Vagina (tissue), 2 donors: Measurements from ENCODE around the gene SLC25A26. TPM values are rescaled to one million over a fixed set of nuclear protein-coding genes. Genes with fewer than 3 reads are reported as not detected.

Experiments used
- DNase-seq, 2 donors: peaks; one replicate each; pipeline ENCODE4 v3.0.0-alpha.2; 2017; ENCODE audit errors: extremely low spot score in 2 of 2
- H3K27ac ChIP-seq: fragments of 200-600 bp; sonication (generic); one replicate; pipeline ENCODE4 v1.5.1; 2019
- H3K27me3 ChIP-seq: fragments of 200-600 bp; sonication (generic); one replicate; pipeline ENCODE4 v1.5.1; 2019
- H3K36me3 ChIP-seq, 2 donors: fragments of 200-600 bp; sonication (generic); one replicate each; pipeline ENCODE4 v1.5.1; 2017 to 2019
- H3K4me1 ChIP-seq: fragments of 200-600 bp; sonication (generic); one replicate; pipeline ENCODE4 v1.5.1; 2019
- H3K4me3 ChIP-seq, 2 donors: fragments of 200-600 bp; sonication (generic); 1 replicate in 1 of 2; 2 replicates in 1 of 2; pipeline ENCODE4 v1.5.1; 2016 to 2019
- H3K9me3 ChIP-seq: fragments of 200-600 bp; sonication (generic); one replicate; pipeline ENCODE4 v1.5.1; 2019
- CTCF ChIP-seq, 3 experiments: fragments of 450-650 bp in 2 of 3; fragments of 200-600 bp in 1 of 3; sonication (generic) in 1 of 3; IDR thresholded peaks; one replicate each; pipeline ENCODE4 v1.5.1; 2017 to 2019; ENCODE audit warnings: antibody characterized with exemption in 3 of 3, mild to moderate bottlenecking in 2 of 3, moderate library complexity in 2 of 3
- POLR2A ChIP-seq, 2 donors: fragments of 450-650 bp; IDR thresholded peaks; one replicate each; pipeline ENCODE4 v1.6.1; 2017; ENCODE audit warnings: antibody characterized with exemption in 2 of 2, mild to moderate bottlenecking in 2 of 2, moderate library complexity in 2 of 2
- POLR2AphosphoS5 ChIP-seq, 2 donors: sonication (generic); formaldehyde crosslinking; IDR thresholded peaks; one replicate each; pipeline ENCODE4 v1.9.0; 2017; ENCODE audit warnings: antibody characterized with exemption in 2 of 2, mild to moderate bottlenecking in 2 of 2, low read depth in 1 of 2; ENCODE audit not compliant: insufficient read depth in 1 of 2
- intact Hi-C: fragments of 100-400 bp; cut with DNase I; formaldehyde crosslinking; loops from one replicate; pipeline ENCODE4 v1.15.1; 2023
- total RNA-seq: library from RNA; depleted of rRNA; stranded (reverse); fragments of >200 nt; gene quantifications from one replicate; pipeline ENCODE4 v1.2.3, GENCODE V29; 2016

The SLC25A26 gene
- total RNA-seq, 1 donor from 2014 or later: 21.6 TPM

GRCh38 chr3:66198437-66199088 lies 22.2 kb upstream of the SLC25A26 start:
- Histone ChIP-seq H3K4me1 (no peaks in the 10 kb centered on the region), H3K27ac (no peak overlapping the region), H3K9me3 (no peaks in the 10 kb centered on the region), H3K27me3 (no peaks in the 10 kb centered on the region), H3K4me3 (no peak overlapping the region), H3K36me3 (no peaks in the 10 kb centered on the region)
- no peak for DNase-seq
- TF ChIP-seq CTCF (IDR thresholded peaks at IDR 0.05): no peak
- no peak for TF ChIP-seq POLR2A (IDR thresholded peaks at IDR 0.05)
- no peak for TF ChIP-seq POLR2AphosphoS5 (IDR thresholded peaks at IDR 0.05; ENCODE audit: insufficient read depth in 1 of 2, low read depth in 1 of 2)
- intact Hi-C loops: no loop called here

GRCh38 chr3:66199089-66199473 lies 21.7 kb upstream of the SLC25A26 start:
- H3K36me3 ChIP-seq: no peaks in the 10 kb centered on the region
- no peak overlapping the region for H3K27ac ChIP-seq
- DNase-seq: no peak
- no peaks in the 10 kb centered on the region for H3K27me3 ChIP-seq
- no peak overlapping the region for H3K4me3 ChIP-seq
- intact Hi-C loops: no loop called here
- TF ChIP-seq POLR2AphosphoS5 (IDR thresholded peaks at IDR 0.05; ENCODE audit: insufficient read depth in 1 of 2, low read depth in 1 of 2) (no peak), POLR2A (IDR thresholded peaks at IDR 0.05) (no peak), CTCF (IDR thresholded peaks at IDR 0.05) (no peak)
- no peaks in the 10 kb centered on the region for H3K4me1 ChIP-seq
- H3K9me3 ChIP-seq: no peaks in the 10 kb centered on the region

- TF ChIP-seq CTCF (IDR thresholded peaks at IDR 0.05) (no peak), POLR2AphosphoS5 (IDR thresholded peaks at IDR 0.05; ENCODE audit: insufficient read depth in 1 of 2, low read depth in 1 of 2) (no peak), POLR2A (IDR thresholded peaks at IDR 0.05) (no peak)
- Histone ChIP-seq H3K4me1 (no peaks in the 10 kb centered on the region), H3K4me3 (no peak overlapping the region), H3K36me3 (no peaks in the 10 kb centered on the region), H3K9me3 (no peaks in the 10 kb centered on the region), H3K27ac (no peak overlapping the region), H3K27me3 (no peaks in the 10 kb centered on the region)
- DNase-seq: no peak
- intact Hi-C loops: no loop called here
Measured at GRCh38 chr3:66200147-66200546, 20.7 kb upstream of the SLC25A26 start.

- Histone ChIP-seq H3K27ac (no peak overlapping the region), H3K4me3 (no peak overlapping the region), H3K36me3 (no peaks in the 10 kb centered on the region), H3K27me3 (no peaks in the 10 kb centered on the region), H3K4me1 (no peaks in the 10 kb centered on the region), H3K9me3 (no peaks in the 10 kb centered on the region)
- intact Hi-C loops: no loop called here
- DNase-seq: no peak
- no peak for TF ChIP-seq POLR2AphosphoS5 (IDR thresholded peaks at IDR 0.05; ENCODE audit: insufficient read depth in 1 of 2, low read depth in 1 of 2)
- TF ChIP-seq POLR2A (IDR thresholded peaks at IDR 0.05): no peak
- TF ChIP-seq CTCF (IDR thresholded peaks at IDR 0.05): no peak
Measured at GRCh38 chr3:66200786-66201185, 20.0 kb upstream of the SLC25A26 start.

GRCh38 chr3:66203275-66203674 lies 17.5 kb upstream of the SLC25A26 start:
- H3K9me3 ChIP-seq: no peaks in the 10 kb centered on the region
- intact Hi-C loops: no loop called here
- no peak overlapping the region for H3K27ac ChIP-seq
- no peaks in the 10 kb centered on the region for H3K27me3 ChIP-seq
- TF ChIP-seq POLR2A (IDR thresholded peaks at IDR 0.05) (no peak), POLR2AphosphoS5 (IDR thresholded peaks at IDR 0.05; ENCODE audit: insufficient read depth in 1 of 2, low read depth in 1 of 2) (no peak), CTCF (IDR thresholded peaks at IDR 0.05) (no peak)
- no peaks in the 10 kb centered on the region for H3K36me3 ChIP-seq
- no peaks in the 10 kb centered on the region for H3K4me1 ChIP-seq
- H3K4me3 ChIP-seq: no peak overlapping the region
- no peak for DNase-seq
